Measurements from ENCODE around the gene TSKU. TPM values are rescaled to one million over a fixed set of nuclear protein-coding genes. Genes with fewer than 3 reads are reported as not detected.
A peak's percentile ranks its signal among the peaks of the same experiment; 100 is the strongest.

TSKU gene
- total RNA-seq, 1 donor from 2014 or later, result 32.8 TPM

GRCh38 chr11:76781046-76781801, 1.9 kb upstream of the TSKU start:
- H3K4me3 Mint-ChIP-seq, result peak overlapping the region; percentile 91
- H3K4me1 Mint-ChIP-seq (ENCODE audit: unreplicated experiment), result peaks cover 47% of the 10 kb centered on the region
- TF ChIP-seq CTCF (conservative IDR thresholded peaks at IDR 0.05), result no peak
- peaks cover 5% of the 10 kb centered on the region for H3K36me3 Mint-ChIP-seq
- no peaks in the 10 kb centered on the region for H3K27me3 Mint-ChIP-seq
- H3K27ac Mint-ChIP-seq, result peak overlapping the region; percentile 79
- DNase-seq (ENCODE audit: extremely low spot score, unreplicated experiment), result no peak
- H3K9me3 Mint-ChIP-seq, result peaks cover 13% of the 10 kb centered on the region

DNA sequence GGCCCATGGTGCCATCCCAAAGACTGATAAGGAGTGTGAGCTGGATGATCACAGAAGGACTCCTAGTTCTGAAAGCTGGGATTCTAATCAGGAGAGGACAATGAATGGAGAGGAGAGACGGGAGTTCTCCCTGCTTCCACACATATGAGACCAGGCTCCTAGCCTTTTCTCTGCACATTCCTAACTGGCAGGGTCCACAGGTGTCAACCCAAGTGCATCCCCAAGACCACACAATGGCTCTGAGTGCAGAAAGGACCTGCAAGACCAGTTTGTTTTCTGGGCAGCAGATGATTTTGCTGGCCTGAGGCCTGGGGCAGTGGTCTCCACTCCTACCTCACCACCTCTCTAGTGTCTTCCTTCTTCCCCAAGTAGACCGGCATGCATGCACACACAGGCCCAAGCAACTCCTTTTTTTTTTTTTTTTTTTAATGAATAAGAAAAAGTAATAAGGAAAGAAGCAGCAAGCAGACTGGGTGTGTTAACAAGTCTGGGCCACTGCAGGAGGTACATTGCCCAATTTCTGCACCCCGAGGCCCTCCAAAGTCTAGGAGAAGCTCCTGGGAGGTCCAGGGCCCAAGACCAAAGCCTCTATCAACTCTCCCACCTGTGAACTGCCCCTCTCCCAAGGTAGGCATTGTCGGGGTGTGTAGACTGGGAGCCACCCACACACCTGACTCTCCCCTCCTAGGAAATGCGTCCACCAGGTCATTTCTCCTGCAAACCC, 1.2 kb upstream of the TSKU start:
- no peaks in the 10 kb centered on the region for H3K27me3 Mint-ChIP-seq
- H3K27ac Mint-ChIP-seq, result peak overlapping the region; percentile 93
- H3K9me3 Mint-ChIP-seq, result peaks cover 6% of the 10 kb centered on the region
- peaks cover 5% of the 10 kb centered on the region for H3K36me3 Mint-ChIP-seq
- peaks cover 52% of the 10 kb centered on the region for H3K4me1 Mint-ChIP-seq (ENCODE audit: unreplicated experiment)
- no peak for DNase-seq (ENCODE audit: extremely low spot score, unreplicated experiment)
- no peak for TF ChIP-seq CTCF (conservative IDR thresholded peaks at IDR 0.05)
- H3K4me3 Mint-ChIP-seq, result peak overlapping the region; percentile 91

GRCh38 chr11:76782531-76783293, 444 bp upstream of the TSKU start:
- H3K27ac Mint-ChIP-seq, result peak overlapping the region; percentile 93
- H3K4me1 Mint-ChIP-seq (ENCODE audit: unreplicated experiment), result peaks cover 60% of the 10 kb centered on the region
- no peaks in the 10 kb centered on the region for H3K27me3 Mint-ChIP-seq
- no peak for TF ChIP-seq CTCF (conservative IDR thresholded peaks at IDR 0.05)
- peak; percentile 94 for DNase-seq (ENCODE audit: extremely low spot score, unreplicated experiment)
- H3K36me3 Mint-ChIP-seq, result peaks cover 5% of the 10 kb centered on the region
- H3K4me3 Mint-ChIP-seq, result peak overlapping the region; percentile 91
- no peaks in the 10 kb centered on the region for H3K9me3 Mint-ChIP-seq

GRCh38 chr11:76783896-76784813, 999 bp downstream of the TSKU start:
- peak overlapping the region; percentile 86 for H3K4me3 Mint-ChIP-seq
- peak; percentile 87 for DNase-seq (ENCODE audit: extremely low spot score, unreplicated experiment)
- H3K9me3 Mint-ChIP-seq, result no peaks in the 10 kb centered on the region
- H3K36me3 Mint-ChIP-seq, result peaks cover 5% of the 10 kb centered on the region
- peaks cover 65% of the 10 kb centered on the region for H3K4me1 Mint-ChIP-seq (ENCODE audit: unreplicated experiment)
- H3K27me3 Mint-ChIP-seq, result no peaks in the 10 kb centered on the region
- peak overlapping the region; percentile 78 for H3K27ac Mint-ChIP-seq
- TF ChIP-seq CTCF (conservative IDR thresholded peaks at IDR 0.05), result no peak

DNA sequence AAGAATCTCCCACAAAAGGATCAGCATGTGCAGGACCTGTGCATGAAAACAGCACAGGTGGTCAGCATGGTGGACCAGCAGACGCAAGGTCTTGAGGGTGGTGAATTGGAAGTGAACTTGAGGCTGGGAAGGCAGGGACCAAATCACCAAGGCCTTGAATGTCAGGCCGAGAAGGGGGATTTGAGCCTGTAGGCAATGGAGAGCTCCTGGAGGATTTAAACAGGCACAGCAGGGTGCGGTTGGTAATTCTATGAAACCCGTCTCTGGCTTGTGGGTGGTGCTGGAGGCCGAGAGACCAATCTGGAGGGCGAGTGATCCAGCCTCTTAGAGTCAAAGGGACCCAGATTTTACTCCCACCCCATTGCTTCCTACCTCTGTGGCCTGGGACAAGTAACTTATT, 2.4 kb downstream of the TSKU start:
- Mint-ChIP-seq H3K36me3 (peaks cover 7% of the 10 kb centered on the region), H3K27ac (peak overlapping the region; percentile 78), H3K4me1 (ENCODE audit: unreplicated experiment) (peaks cover 63% of the 10 kb centered on the region), H3K4me3 (peak overlapping the region; percentile 86), H3K27me3 (no peaks in the 10 kb centered on the region), H3K9me3 (no peaks in the 10 kb centered on the region)
- no peak for TF ChIP-seq CTCF (conservative IDR thresholded peaks at IDR 0.05)
- DNase-seq (ENCODE audit: extremely low spot score, unreplicated experiment), result no peak

Data from type B pancreatic cell (in vitro differentiated cells).